ENCODE measurements around the gene FBXO15.

FBXO15 gene

GRCh38 chr18:74139411-74139810 lies 8.2 kb downstream of the FBXO15 start:
- Histone ChIP-seq H4K20me1 (ENCODE audit: insufficient read depth, low read length) (no peaks in the 10 kb centered on the region), H3K4me2 (ENCODE audit: low read length) (no peak overlapping the region), H3K9me3 (ENCODE audit: insufficient read depth, low read length) (no peaks in the 10 kb centered on the region), H3K27me3 (ENCODE audit: low read depth, low read length) (no peaks in the 10 kb centered on the region), H3K4me1 (ENCODE audit: low read length) (no peaks in the 10 kb centered on the region), H3K27ac (ENCODE audit: low read length) (no peak overlapping the region), H3K9ac (ENCODE audit: low read length) (no peak overlapping the region), H3K79me2 (ENCODE audit: low read length) (no peaks in the 10 kb centered on the region), H3K4me3 (ENCODE audit: low read length) (no peak overlapping the region), H2AFZ (ENCODE audit: low read depth, low read length) (no peak overlapping the region), H3K36me3 (replicated peaks; ENCODE audit: low read depth, low read length) (no peaks in the 10 kb centered on the region)
- TF ChIP-seq, protein P1, sequence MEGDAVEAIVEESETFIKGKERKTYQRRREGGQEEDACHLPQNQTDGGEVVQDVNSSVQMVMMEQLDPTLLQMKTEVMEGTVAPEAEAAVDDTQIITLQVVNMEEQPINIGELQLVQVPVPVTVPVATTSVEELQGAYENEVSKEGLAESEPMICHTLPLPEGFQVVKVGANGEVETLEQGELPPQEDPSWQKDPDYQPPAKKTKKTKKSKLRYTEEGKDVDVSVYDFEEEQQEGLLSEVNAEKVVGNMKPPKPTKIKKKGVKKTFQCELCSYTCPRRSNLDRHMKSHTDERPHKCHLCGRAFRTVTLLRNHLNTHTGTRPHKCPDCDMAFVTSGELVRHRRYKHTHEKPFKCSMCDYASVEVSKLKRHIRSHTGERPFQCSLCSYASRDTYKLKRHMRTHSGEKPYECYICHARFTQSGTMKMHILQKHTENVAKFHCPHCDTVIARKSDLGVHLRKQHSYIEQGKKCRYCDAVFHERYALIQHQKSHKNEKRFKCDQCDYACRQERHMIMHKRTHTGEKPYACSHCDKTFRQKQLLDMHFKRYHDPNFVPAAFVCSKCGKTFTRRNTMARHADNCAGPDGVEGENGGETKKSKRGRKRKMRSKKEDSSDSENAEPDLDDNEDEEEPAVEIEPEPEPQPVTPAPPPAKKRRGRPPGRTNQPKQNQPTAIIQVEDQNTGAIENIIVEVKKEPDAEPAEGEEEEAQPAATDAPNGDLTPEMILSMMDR (IDR thresholded peaks at IDR 0.05; ENCODE audit: low read depth, low read length) = no peak
- no peak for TF ChIP-seq EZH2phosphoT487 (IDR thresholded peaks at IDR 0.05; ENCODE audit: low read depth)

- Histone ChIP-seq H3K4me3 (ENCODE audit: low read length) (no peak overlapping the region), H3K4me1 (ENCODE audit: low read length) (no peaks in the 10 kb centered on the region), H2AFZ (ENCODE audit: low read depth, low read length) (no peak overlapping the region), H3K9ac (ENCODE audit: low read length) (no peak overlapping the region), H4K20me1 (ENCODE audit: insufficient read depth, low read length) (no peaks in the 10 kb centered on the region), H3K36me3 (replicated peaks; ENCODE audit: low read depth, low read length) (no peaks in the 10 kb centered on the region), H3K27ac (ENCODE audit: low read length) (no peak overlapping the region), H3K27me3 (ENCODE audit: low read depth, low read length) (no peaks in the 10 kb centered on the region), H3K79me2 (ENCODE audit: low read length) (no peaks in the 10 kb centered on the region), H3K9me3 (ENCODE audit: insufficient read depth, low read length) (no peaks in the 10 kb centered on the region), H3K4me2 (ENCODE audit: low read length) (no peak overlapping the region)
- TF ChIP-seq EZH2phosphoT487 (IDR thresholded peaks at IDR 0.05; ENCODE audit: low read depth) = no peak
- TF ChIP-seq, protein P1 (IDR thresholded peaks at IDR 0.05; ENCODE audit: low read depth, low read length) = no peak
These were observed 9.6 kb downstream of the FBXO15 start for GRCh38 chr18:74137920-74138538.

GRCh38 chr18:74132201-74132600 lies 15.4 kb downstream of the FBXO15 start:
- no peak overlapping the region for H3K4me3 ChIP-seq (ENCODE audit: low read length)
- no peaks in the 10 kb centered on the region for H3K36me3 ChIP-seq (replicated peaks; ENCODE audit: low read depth, low read length)
- no peaks in the 10 kb centered on the region for H3K79me2 ChIP-seq (ENCODE audit: low read length)
- H4K20me1 ChIP-seq (ENCODE audit: insufficient read depth, low read length) = no peaks in the 10 kb centered on the region
- H3K4me2 ChIP-seq (ENCODE audit: low read length) = no peak overlapping the region
- no peak overlapping the region for H2AFZ ChIP-seq (ENCODE audit: low read depth, low read length)
- no peak for TF ChIP-seq EZH2phosphoT487 (IDR thresholded peaks at IDR 0.05; ENCODE audit: low read depth)
- TF ChIP-seq, protein P1 (IDR thresholded peaks at IDR 0.05; ENCODE audit: low read depth, low read length) = no peak
- no peaks in the 10 kb centered on the region for H3K9me3 ChIP-seq (ENCODE audit: insufficient read depth, low read length)
- no peaks in the 10 kb centered on the region for H3K4me1 ChIP-seq (ENCODE audit: low read length)
- H3K27ac ChIP-seq (ENCODE audit: low read length) = no peak overlapping the region
- H3K27me3 ChIP-seq (ENCODE audit: low read depth, low read length) = 0 out of 2 replicates have a peak, but pooled peaks cover 1% of the 10 kb centered on the region
- no peak overlapping the region for H3K9ac ChIP-seq (ENCODE audit: low read length)

DNA sequence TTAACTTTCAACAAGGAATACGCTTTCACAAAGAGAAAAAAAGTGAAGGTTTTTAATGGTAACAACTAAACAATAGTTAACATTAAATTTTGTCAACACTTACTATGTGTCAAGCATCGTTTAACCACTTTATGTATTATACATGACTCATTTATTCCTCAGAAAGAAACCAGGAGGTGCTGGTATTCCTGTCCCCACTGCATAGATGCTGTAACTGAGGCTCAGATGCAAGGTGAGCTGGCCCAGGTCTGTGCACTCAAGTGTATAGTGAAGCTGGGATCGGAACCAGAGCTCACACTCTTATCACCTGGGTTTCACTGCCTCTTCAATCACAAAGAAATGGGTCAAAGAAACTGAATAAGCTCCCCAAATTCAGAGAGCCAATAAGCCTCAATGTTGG lies 16.5 kb downstream of the FBXO15 start:
- H3K4me2 ChIP-seq (ENCODE audit: low read length) = no peak overlapping the region
- no peak overlapping the region for H3K27ac ChIP-seq (ENCODE audit: low read length)
- no peak overlapping the region for H3K9ac ChIP-seq (ENCODE audit: low read length)
- no peaks in the 10 kb centered on the region for H4K20me1 ChIP-seq (ENCODE audit: insufficient read depth, low read length)
- no peaks in the 10 kb centered on the region for H3K79me2 ChIP-seq (ENCODE audit: low read length)
- H3K36me3 ChIP-seq (replicated peaks; ENCODE audit: low read depth, low read length) = no peaks in the 10 kb centered on the region
- H3K9me3 ChIP-seq (ENCODE audit: insufficient read depth, low read length) = no peaks in the 10 kb centered on the region
- H3K4me1 ChIP-seq (ENCODE audit: low read length) = no peaks in the 10 kb centered on the region
- TF ChIP-seq, protein P1 (IDR thresholded peaks at IDR 0.05; ENCODE audit: low read depth, low read length) = no peak
- no peak for TF ChIP-seq EZH2phosphoT487 (IDR thresholded peaks at IDR 0.05; ENCODE audit: low read depth)
- no peak overlapping the region for H3K4me3 ChIP-seq (ENCODE audit: low read length)
- H2AFZ ChIP-seq (ENCODE audit: low read depth, low read length) = no peak overlapping the region
- H3K27me3 ChIP-seq (ENCODE audit: low read depth, low read length) = 0 out of 2 replicates have a peak, but pooled peaks cover 5% of the 10 kb centered on the region
